Activated T-cell treated with anti-CD3 and anti-CD28 coated beads, Interleukin-2, amount 50 U/mL, for 24 hours (primary cell): ENCODE results near the gene CASZ1.

Source experiments
- DNase-seq: peaks from one replicate; pipeline ENCODE4 v3.0.0-alpha.2; 2020
- H3K27ac Mint-ChIP-seq: 2 replicates; pipeline ENCODE4 v1.8.0; 2020; ENCODE audit warnings: mild to moderate bottlenecking, mixed read lengths
- H3K27me3 Mint-ChIP-seq: 2 replicates; pipeline ENCODE4 v1.8.0; 2020; ENCODE audit warnings: mixed read lengths
- H3K36me3 Mint-ChIP-seq: 2 replicates; pipeline ENCODE4 v1.8.0; 2020; ENCODE audit warnings: low read depth, mixed read lengths
- H3K4me1 Mint-ChIP-seq: 2 replicates; pipeline ENCODE4 v1.8.0; 2020; ENCODE audit warnings: low read depth, mixed read lengths
- H3K4me3 Mint-ChIP-seq: 2 replicates; pipeline ENCODE4 v1.8.0; 2020; ENCODE audit warnings: mild to moderate bottlenecking, moderate library complexity, mixed read lengths
- H3K9me3 Mint-ChIP-seq: 2 replicates; pipeline ENCODE4 v1.8.0; 2020; ENCODE audit warnings: mixed read lengths

CASZ1 gene

GRCh38 chr1:10762153-10762523 is 34.3 kb downstream of the CASZ1 start:
- Mint-ChIP-seq H3K4me1 (peaks cover 2% of the 10 kb centered on the region), H3K36me3 (no peaks in the 10 kb centered on the region), H3K27me3 (no peaks in the 10 kb centered on the region), H3K9me3 (no peaks in the 10 kb centered on the region), H3K4me3 (no peak overlapping the region), H3K27ac (no peak overlapping the region)
- no peak for DNase-seq

GRCh38 chr1:10761503-10762152 is 34.8 kb downstream of the CASZ1 start:
- no peaks in the 10 kb centered on the region for H3K27me3 Mint-ChIP-seq
- DNase-seq: no peak

GRCh38 chr1:10760566-10761502 is 35.6 kb downstream of the CASZ1 start:
- no peaks in the 10 kb centered on the region for H3K36me3 Mint-ChIP-seq
- no peak for DNase-seq
- H3K27ac Mint-ChIP-seq: no peak overlapping the region
- H3K4me3 Mint-ChIP-seq: no peak overlapping the region
- peaks cover 5% of the 10 kb centered on the region for H3K4me1 Mint-ChIP-seq
- H3K27me3 Mint-ChIP-seq: no peaks in the 10 kb centered on the region
- no peaks in the 10 kb centered on the region for H3K9me3 Mint-ChIP-seq

More at GRCh38 chr1:10761503-10762152, 34.8 kb downstream of the CASZ1 start:
- Mint-ChIP-seq H3K27ac (no peak overlapping the region), H3K36me3 (no peaks in the 10 kb centered on the region), H3K4me1 (peaks cover 2% of the 10 kb centered on the region), H3K9me3 (no peaks in the 10 kb centered on the region), H3K4me3 (no peak overlapping the region)

- Mint-ChIP-seq H3K9me3 (no peaks in the 10 kb centered on the region), H3K4me1 (peaks cover 11% of the 10 kb centered on the region), H3K4me3 (no peak overlapping the region), H3K36me3 (no peaks in the 10 kb centered on the region), H3K27me3 (no peaks in the 10 kb centered on the region), H3K27ac (no peak overlapping the region)
- DNase-seq: no peak
Measured at GRCh38 chr1:10759413-10760200, 36.8 kb downstream of the CASZ1 start.

- no peak for DNase-seq
- Mint-ChIP-seq H3K4me3 (no peak overlapping the region), H3K4me1 (peaks cover 11% of the 10 kb centered on the region), H3K9me3 (no peaks in the 10 kb centered on the region), H3K27ac (no peak overlapping the region), H3K27me3 (no peaks in the 10 kb centered on the region), H3K36me3 (no peaks in the 10 kb centered on the region)
Measured at GRCh38 chr1:10756842-10757241, 39.6 kb downstream of the CASZ1 start.

GRCh38 chr1:10755970-10756521 is 40.4 kb downstream of the CASZ1 start:
- Mint-ChIP-seq H3K36me3 (no peaks in the 10 kb centered on the region), H3K4me1 (peaks cover 9% of the 10 kb centered on the region), H3K27ac (no peak overlapping the region), H3K9me3 (no peaks in the 10 kb centered on the region), H3K27me3 (no peaks in the 10 kb centered on the region), H3K4me3 (no peak overlapping the region)
- peak; percentile 60 for DNase-seq

- no peaks in the 10 kb centered on the region for H3K36me3 Mint-ChIP-seq
- no peak overlapping the region for H3K27ac Mint-ChIP-seq
- DNase-seq: no peak
- H3K4me3 Mint-ChIP-seq: no peak overlapping the region
- peaks cover 9% of the 10 kb centered on the region for H3K4me1 Mint-ChIP-seq
- H3K27me3 Mint-ChIP-seq: no peaks in the 10 kb centered on the region
- H3K9me3 Mint-ChIP-seq: no peaks in the 10 kb centered on the region
Measured at GRCh38 chr1:10754568-10755329, 41.7 kb downstream of the CASZ1 start.

- Mint-ChIP-seq H3K27ac (no peak overlapping the region), H3K4me3 (no peak overlapping the region), H3K27me3 (no peaks in the 10 kb centered on the region), H3K4me1 (peaks cover 9% of the 10 kb centered on the region), H3K36me3 (no peaks in the 10 kb centered on the region), H3K9me3 (no peaks in the 10 kb centered on the region)
- DNase-seq: no peak
Measured at GRCh38 chr1:10753299-10753698, 43.1 kb downstream of the CASZ1 start.

- Mint-ChIP-seq H3K4me1 (peaks cover 9% of the 10 kb centered on the region), H3K4me3 (no peak overlapping the region), H3K36me3 (no peaks in the 10 kb centered on the region), H3K9me3 (no peaks in the 10 kb centered on the region), H3K27me3 (no peaks in the 10 kb centered on the region), H3K27ac (no peak overlapping the region)
- no peak for DNase-seq
Measured at GRCh38 chr1:10751561-10752085, 44.8 kb downstream of the CASZ1 start.

- H3K27ac Mint-ChIP-seq: no peak overlapping the region
- H3K36me3 Mint-ChIP-seq: no peaks in the 10 kb centered on the region
- H3K27me3 Mint-ChIP-seq: no peaks in the 10 kb centered on the region
- peaks cover 9% of the 10 kb centered on the region for H3K4me1 Mint-ChIP-seq
- no peak overlapping the region for H3K4me3 Mint-ChIP-seq
- DNase-seq: no peak
- no peaks in the 10 kb centered on the region for H3K9me3 Mint-ChIP-seq
Measured at GRCh38 chr1:10751160-10751559, 45.3 kb downstream of the CASZ1 start.

- H3K4me3 Mint-ChIP-seq: no peak overlapping the region
- no peaks in the 10 kb centered on the region for H3K36me3 Mint-ChIP-seq
Measured at GRCh38 chr1:10745886-10746455, 50.5 kb downstream of the CASZ1 start.

GRCh38 chr1:10745383-10745782 is 51.1 kb downstream of the CASZ1 start:
- no peaks in the 10 kb centered on the region for H3K9me3 Mint-ChIP-seq

More at GRCh38 chr1:10745886-10746455, 50.5 kb downstream of the CASZ1 start:
- no peak for DNase-seq
- Mint-ChIP-seq H3K27ac (no peak overlapping the region), H3K27me3 (peaks cover 6% of the 10 kb centered on the region), H3K9me3 (no peaks in the 10 kb centered on the region), H3K4me1 (no peaks in the 10 kb centered on the region)

GRCh38 chr1:10744654-10745238 is 51.7 kb downstream of the CASZ1 start:
- H3K36me3 Mint-ChIP-seq: no peaks in the 10 kb centered on the region
- no peak for DNase-seq
- H3K9me3 Mint-ChIP-seq: no peaks in the 10 kb centered on the region
- H3K4me3 Mint-ChIP-seq: no peak overlapping the region
- no peak overlapping the region for H3K27ac Mint-ChIP-seq
- H3K4me1 Mint-ChIP-seq: no peaks in the 10 kb centered on the region
- peaks cover 6% of the 10 kb centered on the region for H3K27me3 Mint-ChIP-seq

More at GRCh38 chr1:10745383-10745782, 51.1 kb downstream of the CASZ1 start:
- H3K27me3 Mint-ChIP-seq: peaks cover 6% of the 10 kb centered on the region
- no peak overlapping the region for H3K4me3 Mint-ChIP-seq
- no peak for DNase-seq
- no peak overlapping the region for H3K27ac Mint-ChIP-seq
- H3K36me3 Mint-ChIP-seq: no peaks in the 10 kb centered on the region
- H3K4me1 Mint-ChIP-seq: no peaks in the 10 kb centered on the region
